ENCODE data around the gene GGCT.

GGCT gene

GRCh38 chr7:30469303-30469702, 35.3 kb downstream of the GGCT start:
- DNase-seq (ENCODE audit: low read depth): no peak
- TF ChIP-seq, protein P1, sequence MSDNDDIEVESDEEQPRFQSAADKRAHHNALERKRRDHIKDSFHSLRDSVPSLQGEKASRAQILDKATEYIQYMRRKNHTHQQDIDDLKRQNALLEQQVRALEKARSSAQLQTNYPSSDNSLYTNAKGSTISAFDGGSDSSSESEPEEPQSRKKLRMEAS (IDR thresholded peaks at IDR 0.05; ENCODE audit: low read depth, low read length): no peak
- TF ChIP-seq MYC (IDR thresholded peaks at IDR 0.05; ENCODE audit: low read depth, low read length) (no peak), POLR2A (IDR thresholded peaks at IDR 0.05; ENCODE audit: extremely low read depth, insufficient read length) (no peak)
- TF ChIP-seq, protein P2, sequence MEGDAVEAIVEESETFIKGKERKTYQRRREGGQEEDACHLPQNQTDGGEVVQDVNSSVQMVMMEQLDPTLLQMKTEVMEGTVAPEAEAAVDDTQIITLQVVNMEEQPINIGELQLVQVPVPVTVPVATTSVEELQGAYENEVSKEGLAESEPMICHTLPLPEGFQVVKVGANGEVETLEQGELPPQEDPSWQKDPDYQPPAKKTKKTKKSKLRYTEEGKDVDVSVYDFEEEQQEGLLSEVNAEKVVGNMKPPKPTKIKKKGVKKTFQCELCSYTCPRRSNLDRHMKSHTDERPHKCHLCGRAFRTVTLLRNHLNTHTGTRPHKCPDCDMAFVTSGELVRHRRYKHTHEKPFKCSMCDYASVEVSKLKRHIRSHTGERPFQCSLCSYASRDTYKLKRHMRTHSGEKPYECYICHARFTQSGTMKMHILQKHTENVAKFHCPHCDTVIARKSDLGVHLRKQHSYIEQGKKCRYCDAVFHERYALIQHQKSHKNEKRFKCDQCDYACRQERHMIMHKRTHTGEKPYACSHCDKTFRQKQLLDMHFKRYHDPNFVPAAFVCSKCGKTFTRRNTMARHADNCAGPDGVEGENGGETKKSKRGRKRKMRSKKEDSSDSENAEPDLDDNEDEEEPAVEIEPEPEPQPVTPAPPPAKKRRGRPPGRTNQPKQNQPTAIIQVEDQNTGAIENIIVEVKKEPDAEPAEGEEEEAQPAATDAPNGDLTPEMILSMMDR (IDR thresholded peaks at IDR 0.05; ENCODE audit: low read depth, low read length): no peak
- no peak overlapping the region for H3K4me3 ChIP-seq (ENCODE audit: low read depth, low read length)

- H3K4me3 ChIP-seq (ENCODE audit: low read depth, low read length): no peak overlapping the region
- TF ChIP-seq MYC (IDR thresholded peaks at IDR 0.05; ENCODE audit: low read depth, low read length) (no peak), POLR2A (IDR thresholded peaks at IDR 0.05; ENCODE audit: extremely low read depth, insufficient read length) (no peak)
- TF ChIP-seq, protein P1 (IDR thresholded peaks at IDR 0.05; ENCODE audit: low read depth, low read length): no peak
- TF ChIP-seq, protein P2 (IDR thresholded peaks at IDR 0.05; ENCODE audit: low read depth, low read length): no peak
- no peak for DNase-seq (ENCODE audit: low read depth)
Observed at GRCh38 chr7:30468791-30469190, 35.8 kb downstream of the GGCT start.

GRCh38 chr7:30468041-30468440, 36.6 kb downstream of the GGCT start:
- DNase-seq (ENCODE audit: low read depth): peak; percentile 62
- H3K4me3 ChIP-seq (ENCODE audit: low read depth, low read length): no peak overlapping the region
- no peak for TF ChIP-seq MYC (IDR thresholded peaks at IDR 0.05; ENCODE audit: low read depth, low read length)
- TF ChIP-seq, protein P1 (IDR thresholded peaks at IDR 0.05; ENCODE audit: low read depth, low read length): no peak
- TF ChIP-seq, protein P2 (IDR thresholded peaks at IDR 0.05; ENCODE audit: low read depth, low read length): no peak
- no peak for TF ChIP-seq POLR2A (IDR thresholded peaks at IDR 0.05; ENCODE audit: extremely low read depth, insufficient read length)

DNA sequence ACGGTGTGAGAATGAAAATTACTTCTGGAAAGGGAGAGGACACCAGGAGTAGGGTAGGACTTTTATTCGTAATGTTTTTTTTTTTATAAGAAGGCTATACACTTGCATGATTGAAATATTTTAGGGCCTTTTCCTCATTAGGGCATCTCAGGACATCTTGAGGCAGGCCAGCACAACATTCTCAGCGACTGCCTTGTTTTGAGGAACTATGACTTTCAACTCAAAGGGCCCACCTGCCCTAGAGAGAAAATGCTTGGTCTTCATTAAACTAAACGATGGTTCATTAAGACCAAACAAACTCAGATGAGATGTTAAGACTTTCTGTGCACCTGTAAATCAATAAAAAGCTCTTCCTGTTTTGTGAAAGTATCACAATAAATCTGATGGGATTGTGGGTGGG, 37.4 kb downstream of the GGCT start:
- DNase-seq (ENCODE audit: low read depth): peak; percentile 50
- no peak overlapping the region for H3K4me3 ChIP-seq (ENCODE audit: low read depth, low read length)
- TF ChIP-seq POLR2A (IDR thresholded peaks at IDR 0.05; ENCODE audit: extremely low read depth, insufficient read length) (no peak), MYC (IDR thresholded peaks at IDR 0.05; ENCODE audit: low read depth, low read length) (no peak)

DNA sequence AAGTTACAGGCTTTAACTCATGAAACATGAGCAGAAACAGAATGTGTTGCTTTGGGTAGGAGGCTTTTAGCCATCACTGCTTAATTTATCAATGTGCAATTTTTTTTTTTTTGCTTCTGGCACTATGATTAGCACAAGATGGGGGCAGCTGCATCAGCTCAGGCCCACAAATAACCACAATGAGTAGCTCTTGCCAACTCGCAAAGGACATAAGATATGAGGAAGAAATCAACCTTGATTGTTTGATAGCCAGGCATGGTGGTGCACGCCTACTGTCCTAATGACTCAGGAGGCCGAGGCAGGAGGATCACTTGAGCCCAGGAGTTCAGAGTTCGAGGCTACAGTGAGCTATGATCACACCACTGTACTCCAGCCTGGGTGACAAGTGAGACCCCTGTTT, 38.4 kb downstream of the GGCT start:
- no peak overlapping the region for H3K4me3 ChIP-seq (ENCODE audit: low read depth, low read length)
- peak; percentile 48 for DNase-seq (ENCODE audit: low read depth)
- TF ChIP-seq POLR2A (IDR thresholded peaks at IDR 0.05; ENCODE audit: extremely low read depth, insufficient read length) (no peak), MYC (IDR thresholded peaks at IDR 0.05; ENCODE audit: low read depth, low read length) (no peak)
- TF ChIP-seq, protein P1 (IDR thresholded peaks at IDR 0.05; ENCODE audit: low read depth, low read length): no peak
- TF ChIP-seq, protein P2 (IDR thresholded peaks at IDR 0.05; ENCODE audit: low read depth, low read length): no peak

GRCh38 chr7:30465811-30466180, 38.8 kb downstream of the GGCT start:
- H3K4me3 ChIP-seq (ENCODE audit: low read depth, low read length): no peak overlapping the region
- no peak for DNase-seq (ENCODE audit: low read depth)
- TF ChIP-seq MYC (IDR thresholded peaks at IDR 0.05; ENCODE audit: low read depth, low read length) (no peak), POLR2A (IDR thresholded peaks at IDR 0.05; ENCODE audit: extremely low read depth, insufficient read length) (no peak)
- TF ChIP-seq, protein P2 (IDR thresholded peaks at IDR 0.05; ENCODE audit: low read depth, low read length): no peak
- TF ChIP-seq, protein P1 (IDR thresholded peaks at IDR 0.05; ENCODE audit: low read depth, low read length): no peak
